Pancreas (tissue), 10 donors: ENCODE measurements around the gene CD96. TPM values are rescaled to one million over a fixed set of nuclear protein-coding genes. Genes with fewer than 3 reads are reported as not detected.

Experiments used
- ATAC-seq, 4 donors: fragments of 200-7000 bp; cut with Tn5 transposase; one replicate each; pipeline versions ENCODE4 v1.8.0 to v1.9.1; 2020; ENCODE audit warnings: mild to moderate bottlenecking in 4 of 4, moderate library complexity in 4 of 4
- DNase-seq, 6 donors: peaks; one replicate each; pipeline ENCODE4 v3.0.0-alpha.2; 2020
- FAIRE-seq: peaks from 2 replicates; lab custom pipeline; 2012; peaks lifted over from hg19 to GRCh38; lab: Jason Lieb, UNC
- H3K27ac ChIP-seq, 4 donors: fragments of 200-600 bp; sonication (generic); 1 replicate in 3 of 4; 2 replicates in 1 of 4; pipeline versions ENCODE4 v1.5.0 to v1.8.0; 2020
- H3K27me3 ChIP-seq, 4 donors: fragments of 200-600 bp; one replicate each; pipeline ENCODE4 v1.8.0; 2021
- H3K36me3 ChIP-seq, 3 donors: fragments of 200-600 bp; sonication (generic) in 1 of 3; one replicate each; pipeline versions ENCODE4 v1.5.0 to v1.8.0; 2020 to 2021
- H3K4me1 ChIP-seq, 3 donors: fragments of 200-600 bp; one replicate each; pipeline ENCODE4 v1.8.0; 2021
- H3K4me3 ChIP-seq, 4 donors: fragments of 200-600 bp; sonication (generic) in 2 of 4; one replicate each; pipeline versions ENCODE4 v1.5.0 to v1.8.0; 2020 to 2021
- H3K9me3 ChIP-seq, 4 donors: fragments of 200-600 bp; one replicate each; pipeline ENCODE4 v1.8.0; 2021
- WGBS, 2 donors: extraction: QIAGEN DNeasy Blood & Tissue Kit; methylation state at CpG; one replicate each; pipeline ENCODE4 v1.1.7; 2013; 5-methylcytosine and 5-hydroxymethylcytosine counted together
- intact Hi-C, 3 donors: fragments of 100-400 bp; cut with DNase I; formaldehyde crosslinking; loops; one replicate each; pipeline versions ENCODE4 v1.11.1 to v1.14.2; 2022
- polyA plus RNA-seq, 2 donors: library from polyadenylated mRNA; stranded (reverse); fragments of 200-250 nt; gene quantifications; one replicate each; pipeline ENCODE4 v1.2.3, GENCODE V29; 2013
- total RNA-seq, 6 donors: library from RNA; stranded (reverse); fragmentation: NEBNext Ultra II Directional in 4 of 6; extraction: Animal tissue kit (Norgen Biotek cat#: 25700) in 4 of 6; gene quantifications; one replicate each; pipeline versions ENCODE4 v1.2.1 to v1.2.4, GENCODE V29; 2021 to 2023
- TF ChIP-seq, protein P1 (sequence below), 4 donors: fragments of 200-600 bp; sonication (generic) in 3 of 4; IDR thresholded peaks; one replicate each; pipeline versions ENCODE4 v1.5.0 to v1.8.0; 2021; ENCODE audit warnings: antibody characterized with exemption in 4 of 4
- donor health status: healthy with polysubstance abuse.
- donor health status: DM: no; HTN: no; CAD: no; lungs with moderate emphysema.
- donor health status: DM: no; HTN: no; CAD: no.
- donor health status: control.
- donor health status: control.
- donor health status: Bipolar disorder and iron deficiency.
- donor health status: DM: yes; HTN: yes; CAD: no.
- donor health status: DM: no; HTN: no; CAD: no.
- donor health status: DM: no; HTN: no; CAD: no.
- donor health status: DM: yes; HTN: yes; CAD: no.

Gene CD96
- total and polyA plus RNA-seq, 8 donors, result 0.12 to 1.9 (median 0.47) TPM

DNA sequence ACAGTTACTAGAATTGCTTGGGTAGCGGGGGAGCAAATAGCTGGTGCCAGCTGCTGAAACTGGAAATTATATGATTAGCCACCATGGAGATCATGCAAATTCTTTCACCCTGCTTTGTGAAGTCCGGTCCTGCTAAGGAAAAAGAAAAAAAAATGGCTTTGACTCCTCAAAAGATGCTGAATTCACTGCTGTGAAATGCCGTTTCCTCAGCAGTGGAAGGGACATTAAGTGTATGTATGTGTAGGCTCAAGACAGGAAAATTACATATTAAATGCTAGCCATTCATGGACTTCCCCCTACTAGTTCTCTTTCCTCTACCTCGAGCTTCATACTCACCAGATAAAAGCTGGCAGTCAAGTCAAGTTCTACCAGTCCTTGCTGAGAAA is 135.0 kb downstream of the CD96 start:
- FAIRE-seq (no peak), DNase-seq (no peak), ATAC-seq (no peak)
- intact Hi-C loops, result no loop called here
- 83 to 87% methylated on average over 4 of the region's 4 CpGs for WGBS, 2 donors
- no peaks in the 10 kb centered on the region for H3K36me3 ChIP-seq
- no peak overlapping the region for H3K4me3 ChIP-seq
- H3K27me3 ChIP-seq, result no peaks in the 10 kb centered on the region
- H3K4me1 ChIP-seq, result peaks cover 0 to 8% (median 0%) of the 10 kb centered on the region in 3 donors
- no peaks in the 10 kb centered on the region for H3K9me3 ChIP-seq
- TF ChIP-seq, protein P1, sequence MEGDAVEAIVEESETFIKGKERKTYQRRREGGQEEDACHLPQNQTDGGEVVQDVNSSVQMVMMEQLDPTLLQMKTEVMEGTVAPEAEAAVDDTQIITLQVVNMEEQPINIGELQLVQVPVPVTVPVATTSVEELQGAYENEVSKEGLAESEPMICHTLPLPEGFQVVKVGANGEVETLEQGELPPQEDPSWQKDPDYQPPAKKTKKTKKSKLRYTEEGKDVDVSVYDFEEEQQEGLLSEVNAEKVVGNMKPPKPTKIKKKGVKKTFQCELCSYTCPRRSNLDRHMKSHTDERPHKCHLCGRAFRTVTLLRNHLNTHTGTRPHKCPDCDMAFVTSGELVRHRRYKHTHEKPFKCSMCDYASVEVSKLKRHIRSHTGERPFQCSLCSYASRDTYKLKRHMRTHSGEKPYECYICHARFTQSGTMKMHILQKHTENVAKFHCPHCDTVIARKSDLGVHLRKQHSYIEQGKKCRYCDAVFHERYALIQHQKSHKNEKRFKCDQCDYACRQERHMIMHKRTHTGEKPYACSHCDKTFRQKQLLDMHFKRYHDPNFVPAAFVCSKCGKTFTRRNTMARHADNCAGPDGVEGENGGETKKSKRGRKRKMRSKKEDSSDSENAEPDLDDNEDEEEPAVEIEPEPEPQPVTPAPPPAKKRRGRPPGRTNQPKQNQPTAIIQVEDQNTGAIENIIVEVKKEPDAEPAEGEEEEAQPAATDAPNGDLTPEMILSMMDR (IDR thresholded peaks at IDR 0.05), result no peak
- H3K27ac ChIP-seq, result no peak overlapping the region

DNA sequence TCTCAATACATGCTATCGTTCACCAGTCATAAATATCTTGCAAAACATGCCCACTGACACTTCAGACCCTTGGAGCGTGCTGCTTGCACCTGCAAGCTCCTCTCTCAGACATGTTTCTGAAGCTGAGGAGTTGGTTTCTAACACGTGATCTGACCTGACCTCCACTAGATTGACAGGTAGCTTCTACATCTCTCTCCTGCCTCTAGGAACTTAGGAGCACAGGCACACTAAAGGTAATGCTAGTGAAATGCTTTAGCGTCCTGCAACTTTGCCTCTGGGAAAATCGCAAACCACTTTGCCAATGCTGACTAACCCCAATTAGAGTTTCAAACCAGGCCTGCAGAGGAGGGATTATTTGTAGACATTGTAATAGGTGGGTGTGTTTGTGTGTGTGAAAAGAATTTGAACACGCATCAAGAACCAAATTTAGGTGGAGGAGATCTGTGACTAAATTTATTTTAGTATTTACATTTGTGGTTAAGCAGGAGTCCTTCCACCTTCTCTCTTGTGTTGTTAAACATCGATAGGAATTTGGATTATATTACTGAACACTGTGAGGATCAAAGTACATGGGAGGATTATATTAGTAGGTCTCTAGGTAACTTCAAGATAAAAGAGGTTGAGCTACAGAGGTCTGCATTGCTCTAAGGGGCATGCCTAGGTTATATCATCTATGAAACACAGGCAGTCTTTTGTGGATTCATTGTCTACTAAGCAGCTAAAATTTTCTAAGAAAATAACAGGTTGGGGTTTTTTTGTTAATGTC is 139.8 kb downstream of the CD96 start:
- no peaks in the 10 kb centered on the region for H3K9me3 ChIP-seq
- H3K4me1 ChIP-seq, result no peaks in the 10 kb centered on the region
- intact Hi-C loops, result no loop called here
- no peak overlapping the region for H3K27ac ChIP-seq
- FAIRE-seq (no peak), ATAC-seq (no peak), DNase-seq (no peak)
- H3K36me3 ChIP-seq, result no peaks in the 10 kb centered on the region
- no peak overlapping the region for H3K4me3 ChIP-seq
- WGBS, 2 donors, result 71 to 79% methylated on average over 7 of the region's 7 CpGs
- H3K27me3 ChIP-seq, result no peaks in the 10 kb centered on the region
- TF ChIP-seq, protein P1 (IDR thresholded peaks at IDR 0.05), result no peak

DNA sequence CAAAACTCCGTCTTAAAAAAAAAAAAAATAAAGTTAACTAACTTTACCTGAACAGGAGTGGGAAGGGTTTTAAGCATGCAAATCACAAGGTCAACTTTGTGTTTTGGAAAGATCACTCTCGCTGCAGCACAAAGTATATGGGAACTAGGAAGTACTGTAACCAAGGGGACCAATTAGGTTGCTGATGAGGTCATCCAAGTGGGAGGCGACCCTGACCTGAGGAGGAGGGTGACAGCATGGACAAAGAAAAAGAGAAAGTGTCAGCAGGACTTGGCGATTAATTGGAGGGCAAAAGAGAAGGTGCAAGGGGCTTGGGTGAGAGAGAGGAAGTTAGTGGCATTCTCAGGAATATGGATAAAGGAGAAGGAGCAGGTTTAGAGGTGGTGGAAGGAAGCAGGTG is 142.6 kb downstream of the CD96 start:
- no peak for DNase-seq
- Histone ChIP-seq H3K4me3 (no peak overlapping the region), H3K4me1 (no peaks in the 10 kb centered on the region), H3K36me3 (no peaks in the 10 kb centered on the region), H3K9me3 (no peaks in the 10 kb centered on the region), H3K27ac (no peak overlapping the region), H3K27me3 (no peaks in the 10 kb centered on the region)
- TF ChIP-seq, protein P1 (IDR thresholded peaks at IDR 0.05), result no peak
- ATAC-seq, result no peak
- no peak for FAIRE-seq
- WGBS, 2 donors, result 71 to 79% methylated on average over 4 of the region's 4 CpGs
- intact Hi-C loops, result no loop called here

DNA sequence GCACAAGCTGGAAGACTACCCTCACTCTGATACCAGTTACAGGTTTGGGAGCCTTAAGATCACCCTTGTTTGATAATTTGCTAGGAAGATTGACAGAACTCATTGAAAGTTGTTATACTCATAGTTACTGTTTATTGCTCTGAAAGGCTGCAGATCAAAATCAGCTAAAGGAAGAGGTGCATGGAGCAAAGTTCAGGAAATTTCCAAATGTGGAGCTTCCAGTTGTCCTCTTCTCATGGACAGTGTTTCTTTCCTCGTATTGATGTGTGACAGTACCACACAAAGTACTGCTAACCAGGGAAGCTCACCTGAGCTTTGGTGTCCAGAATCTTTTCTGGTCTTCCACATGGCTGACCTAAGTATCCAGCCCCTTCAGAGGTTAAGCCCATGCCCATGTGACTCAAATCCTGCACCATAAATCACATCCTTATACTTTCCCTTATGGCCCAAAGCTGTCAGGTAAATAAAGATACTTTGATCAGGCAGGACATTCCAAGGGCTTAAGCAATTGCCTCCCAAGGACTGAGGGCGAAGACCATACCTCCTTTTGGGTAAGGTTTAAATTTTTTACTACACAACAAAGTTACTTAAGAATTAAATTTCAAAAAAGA is 146.3 kb downstream of the CD96 start:
- H3K27me3 ChIP-seq, result no peaks in the 10 kb centered on the region
- FAIRE-seq (no peak), DNase-seq (no peak), ATAC-seq (no peak)
- WGBS, 2 donors, result 73 to 88% methylated on average over 2 of the region's 2 CpGs
- H3K27ac ChIP-seq, result no peak overlapping the region
- H3K36me3 ChIP-seq, result no peaks in the 10 kb centered on the region
- H3K9me3 ChIP-seq, result no peaks in the 10 kb centered on the region
- no peak overlapping the region for H3K4me3 ChIP-seq
- intact Hi-C loops, result no loop called here
- H3K4me1 ChIP-seq, result no peaks in the 10 kb centered on the region
- TF ChIP-seq, protein P1 (IDR thresholded peaks at IDR 0.05), result no peak

DNA sequence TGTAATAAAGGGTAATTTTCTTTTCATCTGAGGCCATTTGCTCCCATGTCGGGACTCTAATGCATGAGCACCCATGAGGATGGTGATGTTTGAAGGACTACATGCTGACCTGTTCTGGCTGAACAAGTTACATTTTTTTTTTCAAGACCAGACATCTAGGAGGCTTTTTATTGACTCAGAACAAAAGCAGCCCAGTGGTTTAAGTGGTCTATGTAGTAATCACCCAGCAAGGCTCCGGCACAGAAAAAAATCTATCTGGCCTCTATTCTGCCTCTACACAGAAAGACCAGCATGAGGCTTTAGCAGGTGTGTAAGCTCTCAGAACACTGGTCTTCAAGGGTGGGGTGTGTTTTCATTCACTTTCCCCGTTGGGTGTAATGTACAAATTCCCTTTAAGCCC is 148.2 kb downstream of the CD96 start:
- intact Hi-C loops, result no loop called here
- 88 to 91% methylated on average over 3 of the region's 3 CpGs for WGBS, 2 donors
- Histone ChIP-seq H3K4me1 (no peaks in the 10 kb centered on the region), H3K27ac (no peak overlapping the region), H3K4me3 (no peak overlapping the region), H3K9me3 (no peaks in the 10 kb centered on the region), H3K36me3 (no peaks in the 10 kb centered on the region), H3K27me3 (no peaks in the 10 kb centered on the region)
- DNase-seq (no peak), ATAC-seq (no peak), FAIRE-seq (no peak)
- TF ChIP-seq, protein P1 (IDR thresholded peaks at IDR 0.05), result no peak
